ENCODE results near the gene MMP25.

Gene MMP25

GRCh38 chr16:3009568-3010390, 36.6 kb upstream of the MMP25 start:
- Histone ChIP-seq H3K4me3 (ENCODE audit: low read length) (peak overlapping the region; percentile 63; the same call in 1 of the 2 replicates), H3K9me3 (ENCODE audit: insufficient read depth, low read depth, low read length) (no peaks in the 10 kb centered on the region), H3K4me1 (ENCODE audit: insufficient read depth, low read length) (peaks cover 42% of the 10 kb centered on the region), H3K27me3 (ENCODE audit: insufficient read depth, low read length) (peaks cover 42% of the 10 kb centered on the region), H3K27ac (ENCODE audit: low read length) (peak overlapping the region; percentile 94), H3K36me3 (ENCODE audit: insufficient read depth, low read depth, low read length) (peaks cover 6% of the 10 kb centered on the region), H3K9ac (ENCODE audit: low read depth, low read length) (peak overlapping the region; percentile 83)

GRCh38 chr16:3010510-3010909, 35.9 kb upstream of the MMP25 start:
- Histone ChIP-seq H3K27me3 (ENCODE audit: insufficient read depth, low read length) (peaks cover 39% of the 10 kb centered on the region), H3K27ac (ENCODE audit: low read length) (no peak overlapping the region), H3K36me3 (ENCODE audit: insufficient read depth, low read depth, low read length) (peaks cover 13% of the 10 kb centered on the region), H3K4me1 (ENCODE audit: insufficient read depth, low read length) (peaks cover 45% of the 10 kb centered on the region), H3K9ac (ENCODE audit: low read depth, low read length) (peak overlapping the region; percentile 83; the same call in 1 of the 2 replicates), H3K9me3 (ENCODE audit: insufficient read depth, low read depth, low read length) (no peaks in the 10 kb centered on the region), H3K4me3 (ENCODE audit: low read length) (no peak overlapping the region)

- Histone ChIP-seq H3K9ac (ENCODE audit: low read depth, low read length) (peak overlapping the region; percentile 26; the same call in 1 of the 2 replicates), H3K36me3 (ENCODE audit: insufficient read depth, low read depth, low read length) (peaks cover 22% of the 10 kb centered on the region), H3K4me3 (ENCODE audit: low read length) (peak overlapping the region; percentile 59), H3K27ac (ENCODE audit: low read length) (no peak overlapping the region), H3K4me1 (ENCODE audit: insufficient read depth, low read length) (peaks cover 37% of the 10 kb centered on the region), H3K27me3 (ENCODE audit: insufficient read depth, low read length) (peaks cover 34% of the 10 kb centered on the region), H3K9me3 (ENCODE audit: insufficient read depth, low read depth, low read length) (no peaks in the 10 kb centered on the region)
Measured at GRCh38 chr16:3012246-3012645, 34.1 kb upstream of the MMP25 start.

- Histone ChIP-seq H3K27me3 (ENCODE audit: insufficient read depth, low read length) (peaks cover 32% of the 10 kb centered on the region), H3K9me3 (ENCODE audit: insufficient read depth, low read depth, low read length) (no peaks in the 10 kb centered on the region), H3K4me3 (ENCODE audit: low read length) (peak within 1 kb of the TSS; percentile 59), H3K9ac (ENCODE audit: low read depth, low read length) (peak within 1 kb of the TSS; percentile 26; the same call in 1 of the 2 replicates), H3K36me3 (ENCODE audit: insufficient read depth, low read depth, low read length) (peaks cover 22% of the 10 kb centered on the region), H3K27ac (ENCODE audit: low read length) (no peak within 1 kb of the TSS), H3K4me1 (ENCODE audit: insufficient read depth, low read length) (peaks cover 30% of the 10 kb centered on the region)
Measured at GRCh38 chr16:3012828-3013420, 33.4 kb upstream of the MMP25 start, which contains the start of gene CLDN9. CLDN9 (plus strand) TSS chr16:3012923; CDS start chr16:3013363, 440 bp downstream.

- Histone ChIP-seq H3K9me3 (ENCODE audit: insufficient read depth, low read depth, low read length) (no peaks in the 10 kb centered on the region), H3K4me1 (ENCODE audit: insufficient read depth, low read length) (peaks cover 30% of the 10 kb centered on the region), H3K27ac (ENCODE audit: low read length) (no peak overlapping the region), H3K9ac (ENCODE audit: low read depth, low read length) (no peak overlapping the region), H3K27me3 (ENCODE audit: insufficient read depth, low read length) (peaks cover 32% of the 10 kb centered on the region), H3K36me3 (ENCODE audit: insufficient read depth, low read depth, low read length) (peaks cover 22% of the 10 kb centered on the region), H3K4me3 (ENCODE audit: low read length) (no peak overlapping the region; the same call in 1 of the 2 replicates)
Measured at GRCh38 chr16:3013491-3013951, 32.8 kb upstream of the MMP25 start.

- Histone ChIP-seq H3K4me3 (ENCODE audit: low read length) (no peak overlapping the region), H3K27ac (ENCODE audit: low read length) (no peak overlapping the region), H3K9ac (ENCODE audit: low read depth, low read length) (no peak overlapping the region), H3K4me1 (ENCODE audit: insufficient read depth, low read length) (peaks cover 23% of the 10 kb centered on the region), H3K9me3 (ENCODE audit: insufficient read depth, low read depth, low read length) (no peaks in the 10 kb centered on the region), H3K36me3 (ENCODE audit: insufficient read depth, low read depth, low read length) (peaks cover 22% of the 10 kb centered on the region), H3K27me3 (ENCODE audit: insufficient read depth, low read length) (peaks cover 32% of the 10 kb centered on the region)
Measured at GRCh38 chr16:3013998-3014690, 32.2 kb upstream of the MMP25 start.

- H3K9me3 ChIP-seq (ENCODE audit: insufficient read depth, low read depth, low read length): no peaks in the 10 kb centered on the region
- peaks cover 22% of the 10 kb centered on the region for H3K36me3 ChIP-seq (ENCODE audit: insufficient read depth, low read depth, low read length)
- no peak overlapping the region for H3K4me3 ChIP-seq (ENCODE audit: low read length)
- no peak overlapping the region for H3K27ac ChIP-seq (ENCODE audit: low read length)
- no peak overlapping the region for H3K9ac ChIP-seq (ENCODE audit: low read depth, low read length)
- H3K27me3 ChIP-seq (ENCODE audit: insufficient read depth, low read length): peaks cover 32% of the 10 kb centered on the region
- H3K4me1 ChIP-seq (ENCODE audit: insufficient read depth, low read length): peaks cover 23% of the 10 kb centered on the region
Measured at GRCh38 chr16:3014971-3015370, 31.4 kb upstream of the MMP25 start.

- H3K9me3 ChIP-seq (ENCODE audit: insufficient read depth, low read depth, low read length): no peaks in the 10 kb centered on the region
- peak overlapping the region; percentile 43 for H3K4me3 ChIP-seq (ENCODE audit: low read length)
- H3K36me3 ChIP-seq (ENCODE audit: insufficient read depth, low read depth, low read length): peaks cover 22% of the 10 kb centered on the region
- peaks cover 32% of the 10 kb centered on the region for H3K27me3 ChIP-seq (ENCODE audit: insufficient read depth, low read length)
- H3K27ac ChIP-seq (ENCODE audit: low read length): no peak overlapping the region
- no peak overlapping the region for H3K9ac ChIP-seq (ENCODE audit: low read depth, low read length)
- peaks cover 23% of the 10 kb centered on the region for H3K4me1 ChIP-seq (ENCODE audit: insufficient read depth, low read length)
Measured at GRCh38 chr16:3015865-3016521, 30.4 kb upstream of the MMP25 start.

- H3K9ac ChIP-seq (ENCODE audit: low read depth, low read length): peak overlapping the region; percentile 97
- H3K9me3 ChIP-seq (ENCODE audit: insufficient read depth, low read depth, low read length): no peaks in the 10 kb centered on the region
- peaks cover 28% of the 10 kb centered on the region for H3K36me3 ChIP-seq (ENCODE audit: insufficient read depth, low read depth, low read length)
- peaks cover 24% of the 10 kb centered on the region for H3K4me1 ChIP-seq (ENCODE audit: insufficient read depth, low read length)
- H3K27ac ChIP-seq (ENCODE audit: low read length): peak overlapping the region; percentile 79
- peaks cover 22% of the 10 kb centered on the region for H3K27me3 ChIP-seq (ENCODE audit: insufficient read depth, low read length)
- peak overlapping the region; percentile 98 for H3K4me3 ChIP-seq (ENCODE audit: low read length)
Measured at GRCh38 chr16:3017344-3017743, 29.0 kb upstream of the MMP25 start.

- Histone ChIP-seq H3K27ac (ENCODE audit: low read length) (peak within 1 kb of the TSS; percentile 79), H3K4me1 (ENCODE audit: insufficient read depth, low read length) (peaks cover 29% of the 10 kb centered on the region), H3K36me3 (ENCODE audit: insufficient read depth, low read depth, low read length) (peaks cover 33% of the 10 kb centered on the region), H3K4me3 (ENCODE audit: low read length) (peak within 1 kb of the TSS; percentile 98), H3K9ac (ENCODE audit: low read depth, low read length) (peak within 1 kb of the TSS; percentile 97), H3K9me3 (ENCODE audit: insufficient read depth, low read depth, low read length) (no peaks in the 10 kb centered on the region), H3K27me3 (ENCODE audit: insufficient read depth, low read length) (peaks cover 16% of the 10 kb centered on the region)
Measured at GRCh38 chr16:3017794-3018506, 28.4 kb upstream of the MMP25 start, which contains the start of gene CLDN6. CLDN6 (minus strand) TSS chr16:3018183; CDS start chr16:3016021, 2,162 bp downstream.
